Measurements from ENCODE around the gene PPP4R1. TPM values are rescaled to one million over a fixed set of nuclear protein-coding genes. Genes with fewer than 3 reads are reported as not detected.
A peak's percentile ranks its signal among the peaks of the same experiment; 100 is the strongest.

The PPP4R1 gene
- total and polyA plus RNA-seq, 10 donors, result 11.3 to 135 (median 81.8) TPM

DNA sequence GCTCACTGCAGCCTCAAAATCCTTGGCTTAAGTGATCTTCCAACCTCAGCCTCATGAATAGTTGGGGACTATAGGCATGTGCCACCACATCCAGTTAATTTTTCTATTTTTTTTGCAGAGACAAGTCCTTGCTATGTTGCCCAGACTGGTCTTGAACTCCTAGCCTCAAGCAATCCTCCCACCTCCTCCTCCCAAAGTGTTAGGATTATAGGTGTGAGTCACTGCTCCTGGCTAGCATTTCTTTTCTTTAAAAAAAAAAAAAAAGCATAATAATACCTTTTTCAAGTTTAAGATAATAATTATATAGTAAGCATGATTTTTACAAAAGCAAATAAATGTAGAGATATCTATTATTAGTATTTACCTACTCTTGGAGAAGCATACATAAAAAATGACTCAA, 36.1 kb downstream of the PPP4R1 start:
- peaks cover 0 to 6% (median 0%) of the 10 kb centered on the region in 8 donors for H3K9me3 ChIP-seq
- H3K36me3 ChIP-seq, result peaks cover 10 to 98% (median 52%) of the 10 kb centered on the region in 6 donors
- no peak overlapping the region for H3K27ac ChIP-seq
- TF ChIP-seq POLR2AphosphoS5 (IDR thresholded peaks at IDR 0.05) (no peak), POLR2A (IDR thresholded peaks at IDR 0.05) (no peak)
- TF ChIP-seq, protein P1, sequence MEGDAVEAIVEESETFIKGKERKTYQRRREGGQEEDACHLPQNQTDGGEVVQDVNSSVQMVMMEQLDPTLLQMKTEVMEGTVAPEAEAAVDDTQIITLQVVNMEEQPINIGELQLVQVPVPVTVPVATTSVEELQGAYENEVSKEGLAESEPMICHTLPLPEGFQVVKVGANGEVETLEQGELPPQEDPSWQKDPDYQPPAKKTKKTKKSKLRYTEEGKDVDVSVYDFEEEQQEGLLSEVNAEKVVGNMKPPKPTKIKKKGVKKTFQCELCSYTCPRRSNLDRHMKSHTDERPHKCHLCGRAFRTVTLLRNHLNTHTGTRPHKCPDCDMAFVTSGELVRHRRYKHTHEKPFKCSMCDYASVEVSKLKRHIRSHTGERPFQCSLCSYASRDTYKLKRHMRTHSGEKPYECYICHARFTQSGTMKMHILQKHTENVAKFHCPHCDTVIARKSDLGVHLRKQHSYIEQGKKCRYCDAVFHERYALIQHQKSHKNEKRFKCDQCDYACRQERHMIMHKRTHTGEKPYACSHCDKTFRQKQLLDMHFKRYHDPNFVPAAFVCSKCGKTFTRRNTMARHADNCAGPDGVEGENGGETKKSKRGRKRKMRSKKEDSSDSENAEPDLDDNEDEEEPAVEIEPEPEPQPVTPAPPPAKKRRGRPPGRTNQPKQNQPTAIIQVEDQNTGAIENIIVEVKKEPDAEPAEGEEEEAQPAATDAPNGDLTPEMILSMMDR (IDR thresholded peaks at IDR 0.05 in 8 of 11, conservative IDR thresholded peaks at IDR 0.05 in 3 of 11), result no peak
- intact Hi-C loops (cut with DNase I; ENCODE audit: low total_unique reads), result no loop called here
- no peaks in the 10 kb centered on the region for H3K27me3 ChIP-seq (replicated peaks in 1 of 7)
- H3K4me1 ChIP-seq, result peaks cover 0 to 8% (median 5%) of the 10 kb centered on the region in 6 donors
- no peak overlapping the region for H3K4me3 ChIP-seq
- no peak for DNase-seq

DNA sequence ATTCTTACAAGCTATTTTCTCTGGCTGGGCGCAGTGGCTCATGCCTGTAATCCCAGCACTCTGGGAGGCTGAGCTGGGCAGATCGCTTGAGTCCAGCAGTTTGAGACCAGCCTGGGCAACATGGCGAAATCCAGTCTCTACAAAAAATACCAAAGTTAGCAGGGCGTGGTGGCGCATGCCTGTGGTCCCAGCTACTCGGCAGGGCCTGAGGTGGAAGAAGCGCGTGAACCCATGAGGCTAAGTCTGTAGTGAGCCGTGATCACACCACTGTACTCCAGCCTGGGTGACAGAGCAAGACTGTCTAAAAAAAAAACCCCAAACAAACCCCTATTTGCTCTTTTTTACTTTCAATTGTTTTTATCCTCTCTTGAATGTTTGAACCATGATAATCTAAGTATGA, 37.0 kb downstream of the PPP4R1 start:
- Histone ChIP-seq H3K27ac (no peak overlapping the region), H3K36me3 (peaks cover 4 to 98% (median 43%) of the 10 kb centered on the region in 6 donors), H3K9me3 (peaks cover 0 to 4% (median 0%) of the 10 kb centered on the region in 8 donors), H3K4me3 (no peak overlapping the region), H3K4me1 (peaks cover 0 to 8% (median 5%) of the 10 kb centered on the region in 6 donors), H3K27me3 (replicated peaks in 1 of 7) (no peaks in the 10 kb centered on the region)
- no peak for DNase-seq
- intact Hi-C loops (cut with DNase I; ENCODE audit: low total_unique reads), result no loop called here
- WGBS, 5 donors, result 90 to 97% (median 96%) methylated on average over 9 of the region's 9 CpGs
- TF ChIP-seq POLR2AphosphoS5 (IDR thresholded peaks at IDR 0.05), result no peak
- TF ChIP-seq, protein P1 (IDR thresholded peaks at IDR 0.05 in 8 of 11, conservative IDR thresholded peaks at IDR 0.05 in 3 of 11), result no peak
- TF ChIP-seq POLR2A (IDR thresholded peaks at IDR 0.05), result no peak

DNA sequence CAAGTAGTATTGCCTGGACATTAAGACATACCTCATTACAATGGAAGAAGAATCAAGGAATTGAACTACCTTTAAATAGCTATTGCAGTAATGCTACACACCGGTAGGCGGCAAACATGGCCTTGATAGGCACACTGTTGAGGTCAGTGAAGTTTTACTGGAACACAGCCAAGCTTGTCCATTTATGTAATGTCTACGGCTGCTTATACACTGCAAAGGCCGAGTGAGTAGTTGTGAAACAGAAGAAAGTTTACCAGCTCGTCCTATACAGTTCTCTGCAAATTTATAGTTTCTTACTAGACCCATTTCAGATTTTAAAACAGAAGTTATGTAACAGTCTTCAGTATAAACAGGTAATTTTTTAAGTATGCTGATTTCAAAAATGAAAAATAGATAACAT, 38.8 kb downstream of the PPP4R1 start:
- peak overlapping the region in 4 of 8 donors; percentile 7 to 49 (median 15) for H3K27ac ChIP-seq
- TF ChIP-seq POLR2A (IDR thresholded peaks at IDR 0.05) (no peak), POLR2AphosphoS5 (IDR thresholded peaks at IDR 0.05) (peak in 1 of 3 donors; percentile 86)
- TF ChIP-seq, protein P1 (IDR thresholded peaks at IDR 0.05 in 8 of 11, conservative IDR thresholded peaks at IDR 0.05 in 3 of 11), result peak; percentile 44 to 86 (median 68)
- 26 to 38% (median 27%) methylated on average over 5 of the region's 5 CpGs for WGBS, 5 donors
- no peaks in the 10 kb centered on the region for H3K9me3 ChIP-seq
- peaks cover under 1 to 98% (median 34%) of the 10 kb centered on the region in 6 donors for H3K36me3 ChIP-seq
- no peak overlapping the region for H3K4me3 ChIP-seq
- DNase-seq, result no peak
- intact Hi-C loops (cut with DNase I; ENCODE audit: low total_unique reads), result no loop called here
- H3K27me3 ChIP-seq (replicated peaks in 1 of 7), result no peaks in the 10 kb centered on the region
- peaks cover 0 to 8% (median 5%) of the 10 kb centered on the region in 6 donors for H3K4me1 ChIP-seq

DNA sequence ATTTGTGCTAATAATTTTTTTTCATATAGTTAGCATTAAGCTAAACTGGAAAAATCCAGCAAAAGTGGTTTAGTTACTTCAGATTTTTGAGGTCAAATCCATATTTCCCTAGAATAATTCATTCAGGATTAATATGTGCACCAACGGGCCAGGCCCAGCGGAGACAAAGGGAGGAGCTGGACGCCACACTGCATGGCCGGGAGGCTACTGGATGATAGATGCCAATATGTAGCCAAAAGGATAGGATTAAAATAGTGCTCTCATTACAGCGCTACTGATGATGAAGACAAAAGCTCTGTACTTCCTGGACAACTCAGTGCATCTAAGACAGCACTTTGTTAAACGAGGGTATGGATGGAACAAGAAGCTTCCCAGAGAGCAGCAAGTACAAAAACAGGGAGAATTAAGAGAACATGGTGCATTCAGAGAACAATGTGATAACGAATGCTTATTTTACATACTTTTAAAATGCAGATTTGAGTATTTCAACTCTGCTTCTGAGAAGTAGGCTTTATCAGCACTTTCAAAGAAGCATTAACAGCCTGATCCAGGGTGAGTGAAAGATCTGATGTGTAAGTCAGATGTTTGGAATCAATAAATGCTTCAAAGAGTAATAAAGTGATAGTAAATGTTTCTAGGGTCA, 39.8 kb downstream of the PPP4R1 start:
- intact Hi-C loops (cut with DNase I; ENCODE audit: low total_unique reads), result no loop called here
- peaks cover 0 to 8% (median 5%) of the 10 kb centered on the region in 6 donors for H3K4me1 ChIP-seq
- no peaks in the 10 kb centered on the region for H3K9me3 ChIP-seq
- no peak overlapping the region for H3K4me3 ChIP-seq
- no peak overlapping the region for H3K27ac ChIP-seq
- no peak for DNase-seq
- H3K36me3 ChIP-seq, result peaks cover 3 to 98% (median 35%) of the 10 kb centered on the region in 6 donors
- TF ChIP-seq, protein P1 (IDR thresholded peaks at IDR 0.05 in 8 of 11, conservative IDR thresholded peaks at IDR 0.05 in 3 of 11), result no peak
- no peak for TF ChIP-seq POLR2A (IDR thresholded peaks at IDR 0.05)
- no peak for TF ChIP-seq POLR2AphosphoS5 (IDR thresholded peaks at IDR 0.05)
- H3K27me3 ChIP-seq (replicated peaks in 1 of 7), result no peaks in the 10 kb centered on the region
- WGBS, 5 donors, result 90 to 96% (median 95%) methylated on average over 7 of the region's 7 CpGs

Data from spleen (tissue), 11 donors.